Testis (tissue), 3 donors: Measurements from ENCODE around the gene ASB2. TPM values are rescaled to one million over a fixed set of nuclear protein-coding genes. Genes with fewer than 3 reads are reported as not detected.

Source experiments
- DNase-seq: peaks from one replicate; pipeline ENCODE4 v3.0.0-alpha.2; 2019
- H3K27ac ChIP-seq, 2 donors: fragments of 200-600 bp; sonication (generic); one replicate each; pipeline ENCODE4 v1.5.1; 2019
- H3K27me3 ChIP-seq: fragments of 200-600 bp; sonication (generic); one replicate; pipeline ENCODE4 v1.5.1; 2019
- H3K36me3 ChIP-seq: fragments of 200-600 bp; sonication (generic); one replicate; pipeline ENCODE4 v1.5.1; 2017; ENCODE audit warnings: low read depth; ENCODE audit errors: missing control alignments
- H3K4me1 ChIP-seq: fragments of 200-600 bp; sonication (generic); one replicate; pipeline ENCODE4 v1.5.1; 2019
- H3K4me3 ChIP-seq, 2 donors: fragments of 200-600 bp; sonication (generic); one replicate each; pipeline ENCODE4 v1.5.1; 2017 to 2019
- H3K9me3 ChIP-seq: fragments of 200-600 bp; sonication (generic); one replicate; pipeline ENCODE4 v1.5.1; 2017
- POLR2A ChIP-seq: fragments of 450-650 bp; IDR thresholded peaks from one replicate; pipeline ENCODE4 v1.6.1; 2017; ENCODE audit warnings: antibody characterized with exemption, mild to moderate bottlenecking, moderate library complexity
- WGBS, 2 donors: methylation state at CpG; one replicate each; pipeline ENCODE4 v1.1.5; 2018; 5-methylcytosine and 5-hydroxymethylcytosine counted together
- intact Hi-C: fragments of 100-400 bp; cut with DNase I; formaldehyde crosslinking; loops from one replicate; pipeline ENCODE4 v1.15.1; 2023; ENCODE audit warnings: low total_unique reads
- polyA plus RNA-seq: library from polyadenylated mRNA; stranded (reverse); fragments of 350-450 nt; fragmentation: Illumina TruSeq; extraction: RNeasy Lipid Tissue Mini Kit (QIAGEN cat#74804); gene quantifications from one replicate; pipeline ENCODE4 v1.2.3, GENCODE V29; 2014; ENCODE audit warnings: low read depth, low replicate concordance; ENCODE audit not compliant: insufficient read depth
- total RNA-seq, 2 donors: library from RNA; depleted of rRNA; stranded (reverse); fragments of >200 nt; gene quantifications; one replicate each; pipeline ENCODE4 v1.2.3, GENCODE V29; 2016
- TF ChIP-seq, protein P1 (sequence below), 3 experiments: fragments of 450-650 bp in 2 of 3; fragments of 200-600 bp in 1 of 3; sonication (generic) in 1 of 3; IDR thresholded peaks; one replicate each; pipeline ENCODE4 v1.5.1; 2016 to 2019; ENCODE audit warnings: antibody characterized with exemption in 3 of 3, mild to moderate bottlenecking in 2 of 3, moderate library complexity in 1 of 3

Gene ASB2
- total and polyA plus RNA-seq, 3 donors from 2014 or later: 3.5 to 4.3 (median 3.7) TPM

GRCh38 chr14:93944348-93945069, 31.9 kb downstream of the ASB2 start:
- WGBS, 2 donors: 89 to 96% methylated on average over 14 to 16 of the region's 16 CpGs
- no peak overlapping the region for H3K4me3 ChIP-seq
- H3K27me3 ChIP-seq: no peaks in the 10 kb centered on the region
- no peaks in the 10 kb centered on the region for H3K9me3 ChIP-seq
- intact Hi-C loops: no loop called here
- H3K4me1 ChIP-seq: no peaks in the 10 kb centered on the region
- TF ChIP-seq, protein P1, sequence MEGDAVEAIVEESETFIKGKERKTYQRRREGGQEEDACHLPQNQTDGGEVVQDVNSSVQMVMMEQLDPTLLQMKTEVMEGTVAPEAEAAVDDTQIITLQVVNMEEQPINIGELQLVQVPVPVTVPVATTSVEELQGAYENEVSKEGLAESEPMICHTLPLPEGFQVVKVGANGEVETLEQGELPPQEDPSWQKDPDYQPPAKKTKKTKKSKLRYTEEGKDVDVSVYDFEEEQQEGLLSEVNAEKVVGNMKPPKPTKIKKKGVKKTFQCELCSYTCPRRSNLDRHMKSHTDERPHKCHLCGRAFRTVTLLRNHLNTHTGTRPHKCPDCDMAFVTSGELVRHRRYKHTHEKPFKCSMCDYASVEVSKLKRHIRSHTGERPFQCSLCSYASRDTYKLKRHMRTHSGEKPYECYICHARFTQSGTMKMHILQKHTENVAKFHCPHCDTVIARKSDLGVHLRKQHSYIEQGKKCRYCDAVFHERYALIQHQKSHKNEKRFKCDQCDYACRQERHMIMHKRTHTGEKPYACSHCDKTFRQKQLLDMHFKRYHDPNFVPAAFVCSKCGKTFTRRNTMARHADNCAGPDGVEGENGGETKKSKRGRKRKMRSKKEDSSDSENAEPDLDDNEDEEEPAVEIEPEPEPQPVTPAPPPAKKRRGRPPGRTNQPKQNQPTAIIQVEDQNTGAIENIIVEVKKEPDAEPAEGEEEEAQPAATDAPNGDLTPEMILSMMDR (IDR thresholded peaks at IDR 0.05): no peak
- TF ChIP-seq POLR2A: no peak
- H3K27ac ChIP-seq: no peak overlapping the region
- H3K36me3 ChIP-seq: no peaks in the 10 kb centered on the region
- no peak for DNase-seq

- TF ChIP-seq POLR2A: no peak
- TF ChIP-seq, protein P1 (IDR thresholded peaks at IDR 0.05): no peak
- no peak for DNase-seq
- Histone ChIP-seq H3K4me3 (no peak overlapping the region), H3K4me1 (no peaks in the 10 kb centered on the region), H3K27ac (no peak overlapping the region), H3K27me3 (no peaks in the 10 kb centered on the region), H3K9me3 (no peaks in the 10 kb centered on the region), H3K36me3 (no peaks in the 10 kb centered on the region)
- intact Hi-C loops: no loop called here
- WGBS, 2 donors: 92 to 93% methylated on average over 9 of the region's 9 CpGs
Measured at GRCh38 chr14:93943930-93944329, 32.4 kb downstream of the ASB2 start.

- no peaks in the 10 kb centered on the region for H3K4me1 ChIP-seq
- H3K9me3 ChIP-seq: no peaks in the 10 kb centered on the region
- no peaks in the 10 kb centered on the region for H3K36me3 ChIP-seq
- intact Hi-C loops: no loop called here
- H3K27ac ChIP-seq: no peak overlapping the region
- H3K4me3 ChIP-seq: no peak overlapping the region
- TF ChIP-seq, protein P1 (IDR thresholded peaks at IDR 0.05): no peak
- TF ChIP-seq POLR2A: no peak
- DNase-seq: no peak
- WGBS, 2 donors: 94 to 97% methylated on average over 10 of the region's 10 CpGs
- H3K27me3 ChIP-seq: no peaks in the 10 kb centered on the region
Measured at GRCh38 chr14:93943052-93943451, 33.3 kb downstream of the ASB2 start.

- no peak for TF ChIP-seq POLR2A
- TF ChIP-seq, protein P1 (IDR thresholded peaks at IDR 0.05): no peak
- Histone ChIP-seq H3K36me3 (no peaks in the 10 kb centered on the region), H3K27me3 (no peaks in the 10 kb centered on the region), H3K4me3 (no peak overlapping the region), H3K27ac (no peak overlapping the region), H3K4me1 (no peaks in the 10 kb centered on the region), H3K9me3 (no peaks in the 10 kb centered on the region)
- no peak for DNase-seq
- 84 to 86% methylated on average over 14 to 16 of the region's 16 CpGs for WGBS, 2 donors
- intact Hi-C loops: no loop called here
Measured at GRCh38 chr14:93941293-93941910, 35.0 kb downstream of the ASB2 start.
